OCI-LY1 (cell line): ENCODE measurements around the gene IAH1.

Source experiments
- EZH2 ChIP-seq: fragments of 200-600 bp; sonication (generic), shearing (Covaris generic); IDR thresholded peaks from 2 replicates; pipeline ENCODE4 v1.8.0; 2017; ENCODE audit warnings: borderline replicate concordance, mixed run types, mild to moderate bottlenecking, antibody characterized with exemption, low read length, moderate library complexity, mixed read lengths
- TF ChIP-seq, protein P1 (sequence below): fragments of 200-600 bp; sonication (generic), shearing (Covaris generic); IDR thresholded peaks from 2 replicates; pipeline ENCODE4 v1.5.1; 2017; ENCODE audit warnings: mild to moderate bottlenecking, antibody characterized with exemption, low read length, moderate library complexity, mixed read lengths

DNA sequence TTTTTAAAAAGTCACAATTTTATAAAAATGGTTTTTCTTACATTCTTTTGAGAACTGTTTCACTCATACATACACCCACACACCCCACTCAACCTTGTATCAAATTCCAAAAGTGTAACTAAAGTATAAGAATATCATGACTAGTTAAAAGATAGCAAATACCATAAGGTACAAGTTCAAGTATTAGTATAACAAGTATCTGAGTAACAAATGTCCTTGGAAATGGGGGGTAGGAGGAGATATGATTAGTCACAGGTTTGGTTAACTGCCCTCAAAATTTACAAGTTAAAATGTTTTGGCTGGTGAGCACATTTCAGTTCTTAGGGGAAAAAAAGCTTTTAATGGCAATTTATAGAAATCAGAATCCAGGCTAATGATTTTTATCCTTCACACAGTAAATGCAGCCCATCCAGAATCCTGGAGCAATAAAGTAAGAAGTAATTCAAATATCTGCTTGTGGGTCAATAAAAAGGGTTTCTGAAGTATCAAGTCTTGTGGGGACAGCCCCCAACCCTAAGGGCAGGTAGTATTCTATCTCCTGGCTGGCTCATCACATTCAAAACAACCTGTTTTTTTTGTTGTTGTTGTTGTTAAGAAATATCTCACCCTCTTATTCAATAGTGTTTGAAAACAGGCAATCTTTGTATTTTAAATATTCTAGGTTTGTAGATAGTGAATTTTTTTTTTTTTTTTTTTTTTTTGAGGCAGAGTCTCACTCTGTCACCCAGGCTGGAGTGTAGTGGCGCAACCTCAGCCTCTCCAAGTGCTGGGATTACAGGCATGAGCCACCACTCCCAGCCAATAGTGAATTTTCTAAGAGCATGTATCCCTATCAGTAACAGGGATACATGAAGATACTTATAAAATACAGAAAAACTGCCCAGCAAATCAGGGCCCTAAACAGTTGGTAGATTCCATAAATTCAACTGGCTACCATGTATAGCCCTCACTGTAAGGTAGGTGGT is 14.5 kb downstream of the IAH1 start:
- TF ChIP-seq, protein P1, sequence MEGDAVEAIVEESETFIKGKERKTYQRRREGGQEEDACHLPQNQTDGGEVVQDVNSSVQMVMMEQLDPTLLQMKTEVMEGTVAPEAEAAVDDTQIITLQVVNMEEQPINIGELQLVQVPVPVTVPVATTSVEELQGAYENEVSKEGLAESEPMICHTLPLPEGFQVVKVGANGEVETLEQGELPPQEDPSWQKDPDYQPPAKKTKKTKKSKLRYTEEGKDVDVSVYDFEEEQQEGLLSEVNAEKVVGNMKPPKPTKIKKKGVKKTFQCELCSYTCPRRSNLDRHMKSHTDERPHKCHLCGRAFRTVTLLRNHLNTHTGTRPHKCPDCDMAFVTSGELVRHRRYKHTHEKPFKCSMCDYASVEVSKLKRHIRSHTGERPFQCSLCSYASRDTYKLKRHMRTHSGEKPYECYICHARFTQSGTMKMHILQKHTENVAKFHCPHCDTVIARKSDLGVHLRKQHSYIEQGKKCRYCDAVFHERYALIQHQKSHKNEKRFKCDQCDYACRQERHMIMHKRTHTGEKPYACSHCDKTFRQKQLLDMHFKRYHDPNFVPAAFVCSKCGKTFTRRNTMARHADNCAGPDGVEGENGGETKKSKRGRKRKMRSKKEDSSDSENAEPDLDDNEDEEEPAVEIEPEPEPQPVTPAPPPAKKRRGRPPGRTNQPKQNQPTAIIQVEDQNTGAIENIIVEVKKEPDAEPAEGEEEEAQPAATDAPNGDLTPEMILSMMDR: no peak
- no peak for TF ChIP-seq EZH2
